Omental fat pad (tissue), 4 donors: ENCODE measurements around the gene CDK1. TPM values are rescaled to one million over a fixed set of nuclear protein-coding genes. Genes with fewer than 3 reads are reported as not detected.

Experiments used
- ATAC-seq: fragments of 150-250 bp; one replicate; pipeline ENCODE4 v1.9.1; 2016; ENCODE audit warnings: mild to moderate bottlenecking, moderate library complexity; ENCODE audit not compliant: low FRiP score
- DNase-seq: peaks from one replicate; pipeline ENCODE4 v3.0.0-alpha.2; 2019; ENCODE audit warnings: low spot score
- total RNA-seq, 4 donors: library from RNA; depleted of rRNA; stranded (reverse); fragments of >200 nt; gene quantifications; one replicate each; pipeline ENCODE4 v1.1.0, GENCODE V29; 2016
- TF ChIP-seq, protein P1 (sequence below), 3 donors: fragments of 450-650 bp; IDR thresholded peaks; one replicate each; pipeline ENCODE4 v1.5.1; 2016 to 2017; ENCODE audit warnings: antibody characterized with exemption in 3 of 3, mild to moderate bottlenecking in 3 of 3, moderate library complexity in 2 of 3

CDK1 gene
- total RNA-seq, 4 donors from 2014 or later, result 1.9 to 9.1 (median 5.0) TPM

DNA sequence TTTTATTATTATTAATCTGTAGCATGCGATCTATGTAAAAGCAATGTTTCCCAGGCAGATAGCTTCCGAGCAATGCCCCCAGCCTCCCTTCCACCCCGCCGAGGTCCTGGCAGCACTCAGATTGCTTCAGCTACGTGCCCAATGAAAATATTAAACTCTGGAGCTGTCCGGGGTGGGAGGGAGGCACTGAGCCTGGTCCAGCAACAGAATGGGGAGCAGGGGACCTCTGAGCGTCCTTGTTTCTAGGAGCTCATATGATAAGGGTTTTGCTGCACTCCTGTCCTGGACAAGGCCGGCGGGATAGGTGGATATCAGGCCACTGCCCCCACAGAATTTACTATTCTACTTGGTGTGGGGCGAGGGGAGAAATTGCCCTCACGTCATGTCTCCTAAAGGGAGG lies 44.5 kb upstream of the CDK1 start:
- ATAC-seq, result no peak
- TF ChIP-seq, protein P1, sequence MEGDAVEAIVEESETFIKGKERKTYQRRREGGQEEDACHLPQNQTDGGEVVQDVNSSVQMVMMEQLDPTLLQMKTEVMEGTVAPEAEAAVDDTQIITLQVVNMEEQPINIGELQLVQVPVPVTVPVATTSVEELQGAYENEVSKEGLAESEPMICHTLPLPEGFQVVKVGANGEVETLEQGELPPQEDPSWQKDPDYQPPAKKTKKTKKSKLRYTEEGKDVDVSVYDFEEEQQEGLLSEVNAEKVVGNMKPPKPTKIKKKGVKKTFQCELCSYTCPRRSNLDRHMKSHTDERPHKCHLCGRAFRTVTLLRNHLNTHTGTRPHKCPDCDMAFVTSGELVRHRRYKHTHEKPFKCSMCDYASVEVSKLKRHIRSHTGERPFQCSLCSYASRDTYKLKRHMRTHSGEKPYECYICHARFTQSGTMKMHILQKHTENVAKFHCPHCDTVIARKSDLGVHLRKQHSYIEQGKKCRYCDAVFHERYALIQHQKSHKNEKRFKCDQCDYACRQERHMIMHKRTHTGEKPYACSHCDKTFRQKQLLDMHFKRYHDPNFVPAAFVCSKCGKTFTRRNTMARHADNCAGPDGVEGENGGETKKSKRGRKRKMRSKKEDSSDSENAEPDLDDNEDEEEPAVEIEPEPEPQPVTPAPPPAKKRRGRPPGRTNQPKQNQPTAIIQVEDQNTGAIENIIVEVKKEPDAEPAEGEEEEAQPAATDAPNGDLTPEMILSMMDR (IDR thresholded peaks at IDR 0.05), result no peak
- no peak for DNase-seq

DNA sequence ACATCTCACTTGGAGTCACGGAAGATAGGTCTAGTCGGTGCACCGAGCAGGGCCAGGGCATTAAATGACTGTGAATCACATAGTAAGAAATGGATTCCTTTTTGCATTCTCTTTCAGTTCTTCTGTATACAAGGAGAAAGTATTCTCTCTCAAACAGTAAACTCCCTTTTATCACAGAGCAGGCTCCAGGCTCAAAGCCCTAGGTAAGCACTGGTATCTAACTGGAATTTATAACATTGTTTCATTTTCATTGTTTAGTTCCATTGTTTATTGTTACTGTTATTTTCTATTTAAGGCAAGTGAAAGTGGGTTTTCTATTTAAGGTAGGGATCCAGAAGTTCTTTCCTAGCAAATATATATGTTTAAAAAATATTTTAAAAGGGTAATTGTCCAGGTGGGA lies 44.1 kb upstream of the CDK1 start:
- ATAC-seq (no peak), DNase-seq (no peak)
- TF ChIP-seq, protein P1 (IDR thresholded peaks at IDR 0.05), result no peak

DNA sequence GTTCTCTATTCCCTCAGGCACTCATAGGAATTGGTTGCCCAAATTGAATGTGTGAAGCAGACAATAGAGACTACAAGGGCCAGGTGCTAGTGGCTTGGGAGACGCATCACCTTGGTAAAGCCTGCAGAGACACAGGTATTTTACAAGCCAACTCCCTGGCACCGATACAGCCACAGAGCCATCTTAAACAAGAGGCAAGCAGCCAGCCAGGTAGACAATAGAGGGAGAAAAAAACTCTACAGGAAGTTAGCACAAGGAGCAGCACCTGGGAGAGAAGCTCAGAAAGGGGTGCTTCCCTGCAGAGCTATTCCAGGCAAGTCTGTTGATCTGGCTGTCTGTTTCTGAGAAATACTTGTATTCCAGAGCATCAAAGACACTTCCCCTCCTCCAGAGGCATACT lies 43.0 kb upstream of the CDK1 start:
- DNase-seq, result no peak
- no peak for ATAC-seq
- TF ChIP-seq, protein P1 (IDR thresholded peaks at IDR 0.05), result no peak

DNA sequence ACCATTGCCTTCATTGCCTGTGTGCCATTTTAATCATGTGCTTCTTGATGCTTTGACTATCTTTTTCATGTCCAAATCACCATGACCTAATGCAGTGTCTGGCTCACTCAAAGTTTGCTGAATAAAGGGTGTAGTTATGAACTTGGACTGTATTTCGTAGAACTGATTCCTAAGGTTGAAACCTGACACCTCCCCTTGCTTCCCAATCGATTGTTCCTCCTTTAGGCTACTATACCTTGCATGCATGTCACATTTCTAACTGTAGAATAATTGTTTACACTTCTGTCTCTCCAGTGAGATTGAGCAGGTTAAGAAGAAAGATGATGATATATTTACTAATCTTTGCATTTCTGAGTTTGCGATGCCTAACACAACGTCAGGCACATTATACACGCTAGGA lies 41.0 kb upstream of the CDK1 start:
- TF ChIP-seq, protein P1 (IDR thresholded peaks at IDR 0.05), result no peak

DNA sequence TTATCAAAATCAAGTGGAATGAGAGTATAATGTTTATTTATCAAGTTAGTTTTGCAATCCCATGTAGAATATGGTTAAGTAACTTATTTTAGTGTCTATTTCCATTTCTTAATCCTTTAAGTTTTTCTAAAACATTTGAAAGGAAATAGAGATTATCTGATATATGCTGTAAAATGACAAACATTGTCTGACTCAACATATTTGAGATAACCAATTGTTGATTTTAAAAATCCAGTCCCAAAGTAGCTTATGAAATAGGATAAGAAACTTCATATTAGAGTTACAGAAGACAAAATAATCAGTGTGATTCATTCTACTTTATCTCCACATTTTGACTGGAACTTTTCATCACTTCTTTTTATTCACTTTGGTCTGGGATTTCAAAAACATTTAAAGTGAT lies 38.7 kb upstream of the CDK1 start:
- DNase-seq (no peak), ATAC-seq (no peak)
- TF ChIP-seq, protein P1 (IDR thresholded peaks at IDR 0.05), result no peak

More for the DNA sequence above, 41.0 kb upstream of the CDK1 start:
- no peak for ATAC-seq
- no peak for DNase-seq

DNA sequence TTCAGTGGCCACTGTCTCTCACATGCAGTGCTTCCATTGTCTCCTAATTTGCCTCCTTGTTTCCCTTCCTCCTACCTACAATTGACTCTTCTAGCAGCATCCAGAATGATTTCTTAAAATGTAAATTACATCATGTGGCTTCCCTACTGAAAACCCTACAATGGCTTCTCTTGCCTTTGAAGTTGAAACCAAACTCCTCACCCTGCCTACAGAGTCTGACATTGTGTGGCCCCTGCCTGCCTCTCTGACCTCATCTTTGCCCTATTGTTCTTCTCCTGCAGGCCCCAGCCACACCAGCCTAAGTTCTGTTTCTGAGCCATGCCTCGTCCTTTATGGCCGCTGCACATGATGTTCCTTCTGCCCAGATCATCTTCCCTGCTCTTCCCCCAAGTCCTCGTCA lies 35.8 kb upstream of the CDK1 start:
- ATAC-seq (no peak), DNase-seq (no peak)
- TF ChIP-seq, protein P1 (IDR thresholded peaks at IDR 0.05), result no peak

DNA sequence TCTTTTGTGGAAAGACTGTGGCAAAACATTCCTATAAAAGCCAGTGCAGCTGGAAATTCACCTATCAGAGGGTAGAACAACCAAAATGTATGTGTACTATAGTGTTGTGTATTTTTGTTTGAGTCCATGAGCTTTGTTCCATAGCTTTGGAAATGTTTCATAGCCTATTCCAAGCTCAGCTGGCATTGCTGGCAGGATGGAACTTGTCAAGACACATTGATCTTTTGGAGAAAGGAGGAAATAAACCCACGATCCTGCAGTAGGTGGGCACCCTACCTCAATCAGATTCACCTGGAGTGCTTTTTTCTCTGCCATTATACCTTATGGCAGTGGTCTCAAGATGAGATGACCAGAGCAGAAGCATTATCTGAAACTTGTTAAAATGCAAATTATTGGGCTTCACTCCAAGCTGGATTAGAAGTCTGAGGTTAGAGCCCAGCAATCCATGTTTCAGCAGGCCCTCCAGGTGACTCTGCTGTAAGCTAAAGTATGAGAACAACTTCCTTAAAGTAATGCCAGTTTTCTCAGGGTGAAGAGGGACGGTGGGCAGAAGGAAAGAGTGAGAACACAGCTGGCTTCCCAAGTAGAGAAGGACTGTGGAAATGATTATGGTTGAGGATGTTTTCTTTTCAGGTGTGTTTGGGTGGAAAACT lies 30.3 kb upstream of the CDK1 start:
- DNase-seq (no peak), ATAC-seq (no peak)
- TF ChIP-seq, protein P1 (IDR thresholded peaks at IDR 0.05), result no peak
